Coronary artery (tissue), 2 donors: ENCODE results near the gene PRDM1.

Experiments used
- DNase-seq: peaks from one replicate; pipeline ENCODE4 v3.0.0-alpha.2; 2017; ENCODE audit warnings: low spot score
- H3K27ac ChIP-seq, 2 donors: fragments of 200-600 bp; sonication (generic); one replicate each; pipeline ENCODE4 v1.5.1; 2016 to 2019
- H3K4me3 ChIP-seq: fragments of 200-600 bp; sonication (generic); 2 replicates; pipeline ENCODE4 v1.5.1; 2016; ENCODE audit warnings: mild to moderate bottlenecking, moderate library complexity
- TF ChIP-seq, protein P1 (sequence below): fragments of 200-600 bp; sonication (generic); IDR thresholded peaks from one replicate; pipeline ENCODE4 v1.5.1; 2019; ENCODE audit warnings: antibody characterized with exemption

Gene PRDM1

DNA sequence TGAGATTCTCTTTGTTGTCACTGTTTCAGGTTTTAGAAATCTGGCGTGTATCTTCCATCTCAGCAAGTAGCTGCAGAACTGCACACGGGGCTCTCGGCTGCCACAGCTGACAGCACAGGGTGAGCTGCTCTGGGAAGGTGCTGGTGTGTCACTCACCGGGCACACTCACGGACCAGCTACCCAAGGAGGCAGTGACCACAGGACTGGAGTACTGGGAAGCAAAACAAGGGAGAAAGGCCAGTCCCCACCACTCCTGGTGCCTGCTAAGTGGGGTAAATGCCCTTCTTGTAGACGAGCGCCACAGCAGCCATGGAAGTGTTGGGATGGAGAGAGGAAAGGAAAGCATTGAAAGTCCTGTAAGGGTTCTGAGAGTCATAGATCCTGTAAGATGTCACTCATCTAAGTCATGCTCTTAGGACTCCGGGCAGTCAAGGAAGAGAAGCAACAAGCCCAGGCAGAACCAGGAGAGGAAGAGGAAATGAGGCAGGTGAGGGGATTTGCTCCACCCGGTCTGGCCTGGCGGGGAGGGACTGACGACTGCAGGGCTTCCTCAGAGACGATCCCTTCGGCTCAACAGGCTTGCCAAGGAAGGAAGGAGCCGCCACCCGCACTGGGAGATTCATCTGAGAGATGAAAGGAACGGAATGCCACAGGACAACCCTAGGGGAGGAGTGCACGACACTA is 48.1 kb downstream of the PRDM1 start:
- DNase-seq, result peak; percentile 16
- Histone ChIP-seq H3K27ac (no peak overlapping the region), H3K4me3 (no peak overlapping the region)
- TF ChIP-seq, protein P1, sequence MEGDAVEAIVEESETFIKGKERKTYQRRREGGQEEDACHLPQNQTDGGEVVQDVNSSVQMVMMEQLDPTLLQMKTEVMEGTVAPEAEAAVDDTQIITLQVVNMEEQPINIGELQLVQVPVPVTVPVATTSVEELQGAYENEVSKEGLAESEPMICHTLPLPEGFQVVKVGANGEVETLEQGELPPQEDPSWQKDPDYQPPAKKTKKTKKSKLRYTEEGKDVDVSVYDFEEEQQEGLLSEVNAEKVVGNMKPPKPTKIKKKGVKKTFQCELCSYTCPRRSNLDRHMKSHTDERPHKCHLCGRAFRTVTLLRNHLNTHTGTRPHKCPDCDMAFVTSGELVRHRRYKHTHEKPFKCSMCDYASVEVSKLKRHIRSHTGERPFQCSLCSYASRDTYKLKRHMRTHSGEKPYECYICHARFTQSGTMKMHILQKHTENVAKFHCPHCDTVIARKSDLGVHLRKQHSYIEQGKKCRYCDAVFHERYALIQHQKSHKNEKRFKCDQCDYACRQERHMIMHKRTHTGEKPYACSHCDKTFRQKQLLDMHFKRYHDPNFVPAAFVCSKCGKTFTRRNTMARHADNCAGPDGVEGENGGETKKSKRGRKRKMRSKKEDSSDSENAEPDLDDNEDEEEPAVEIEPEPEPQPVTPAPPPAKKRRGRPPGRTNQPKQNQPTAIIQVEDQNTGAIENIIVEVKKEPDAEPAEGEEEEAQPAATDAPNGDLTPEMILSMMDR, result no peak

DNA sequence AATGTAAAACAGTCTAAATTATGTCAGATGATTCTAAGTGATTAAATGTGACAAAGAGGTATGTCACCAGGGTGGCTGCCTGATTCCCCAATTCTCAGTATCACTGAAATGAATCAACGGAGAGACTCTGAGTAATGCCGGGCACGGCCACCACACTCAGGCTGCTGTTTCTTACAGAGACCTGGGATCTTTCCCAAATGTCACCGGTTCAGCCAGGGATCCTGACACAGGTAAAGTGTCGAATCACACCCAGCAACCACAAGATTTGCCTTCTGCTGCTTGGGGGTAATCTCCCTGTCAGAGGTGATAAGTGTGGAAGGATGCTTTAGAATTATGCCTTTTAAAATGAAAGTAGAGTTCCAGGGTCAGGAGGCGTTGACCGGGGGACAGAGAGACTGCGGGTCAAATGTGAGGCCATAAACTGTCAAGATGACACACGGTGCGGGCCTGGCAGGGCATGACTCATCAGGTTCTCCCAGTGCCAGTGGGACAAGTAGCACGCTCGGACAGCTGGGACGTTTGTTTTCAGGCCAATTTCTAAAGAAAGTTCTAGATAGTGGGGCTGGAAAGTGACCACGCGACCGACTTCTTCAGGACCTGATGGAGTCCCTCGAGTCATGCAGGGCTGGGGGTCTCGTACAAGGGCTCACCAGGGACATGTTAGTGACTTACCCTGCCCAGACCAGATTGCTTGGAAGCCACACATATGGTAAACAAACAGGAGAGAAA is 48.9 kb downstream of the PRDM1 start:
- no peak overlapping the region for H3K27ac ChIP-seq
- peak; percentile 29 for DNase-seq
- TF ChIP-seq, protein P1, result no peak
- H3K4me3 ChIP-seq, result no peak overlapping the region

DNA sequence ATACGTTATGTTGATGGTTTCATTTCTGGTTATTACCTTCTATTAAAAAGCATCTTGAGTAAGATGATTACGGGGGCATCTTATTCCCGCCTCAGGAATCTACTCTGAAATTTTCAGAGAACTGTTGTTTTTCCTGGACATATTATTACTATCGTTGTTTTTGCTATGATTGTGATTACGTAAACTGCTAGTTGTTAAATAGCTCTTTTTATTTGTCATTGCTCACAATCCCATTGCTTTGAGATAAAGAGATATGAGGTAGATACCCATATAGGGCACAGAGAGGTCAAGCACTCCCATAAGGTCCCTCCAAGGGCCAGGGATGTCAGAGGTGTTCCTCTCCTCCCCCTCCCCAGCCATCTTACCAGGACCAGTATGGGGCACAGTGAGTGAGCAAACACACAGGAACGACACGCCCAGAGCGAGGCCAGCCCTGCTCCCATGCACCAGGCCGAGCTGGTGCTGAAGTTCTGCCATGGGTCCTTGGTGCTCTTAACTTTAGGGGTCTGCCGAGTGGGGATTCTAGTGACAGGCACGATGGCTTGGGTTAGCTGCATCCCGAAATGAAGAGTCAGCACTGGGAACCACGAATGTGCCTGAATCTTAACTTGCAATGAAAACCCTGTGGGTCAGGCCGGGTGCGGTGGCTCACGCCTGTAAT is 49.9 kb downstream of the PRDM1 start:
- H3K27ac ChIP-seq, result no peak overlapping the region

DNA sequence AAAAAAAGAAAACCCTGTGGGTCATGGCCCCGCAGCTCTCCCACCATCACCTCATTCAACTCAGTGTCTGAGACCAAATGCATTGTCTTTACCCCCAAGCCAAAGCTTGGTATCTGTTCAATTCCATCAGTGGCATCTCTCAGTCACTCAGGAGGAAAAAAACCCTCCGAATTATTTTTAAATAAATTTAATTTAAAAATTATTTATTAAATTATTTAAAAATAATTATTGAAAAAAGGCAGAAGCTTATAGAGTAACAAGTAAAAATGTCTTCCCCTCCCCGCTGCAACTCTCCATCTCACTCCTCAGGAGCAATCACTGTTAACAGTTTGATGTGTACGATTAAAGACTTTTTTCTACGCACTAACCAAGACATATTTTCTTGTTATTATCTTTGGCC is 50.7 kb downstream of the PRDM1 start:
- Histone ChIP-seq H3K4me3 (no peak overlapping the region), H3K27ac (no peak overlapping the region)
- TF ChIP-seq, protein P1, result no peak
- no peak for DNase-seq

More for the DNA sequence above, 49.9 kb downstream of the PRDM1 start:
- TF ChIP-seq, protein P1, result no peak
- H3K4me3 ChIP-seq, result no peak overlapping the region
- DNase-seq, result peak; percentile 66

DNA sequence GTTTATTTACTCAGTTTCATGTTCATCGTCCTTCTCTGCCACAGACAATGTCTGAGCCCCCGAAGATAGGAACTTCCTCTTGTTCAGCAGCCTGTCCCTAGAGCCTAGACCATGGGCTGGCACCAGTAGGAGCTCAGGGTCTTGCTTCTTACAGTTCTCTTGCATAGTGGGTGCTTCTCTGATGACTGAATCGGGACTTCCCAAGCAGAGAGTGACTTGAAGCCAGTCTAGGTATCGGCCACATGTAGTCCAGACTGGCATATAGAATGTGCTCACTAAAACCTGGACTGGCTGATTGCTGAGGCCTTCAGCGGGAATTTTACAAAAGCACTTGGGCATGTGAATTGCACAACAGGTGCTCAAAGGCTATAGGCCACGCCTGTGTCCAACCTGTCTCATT is 52.0 kb downstream of the PRDM1 start:
- TF ChIP-seq, protein P1, result no peak
- Histone ChIP-seq H3K27ac (no peak overlapping the region), H3K4me3 (no peak overlapping the region)
- DNase-seq, result peak; percentile 43

DNA sequence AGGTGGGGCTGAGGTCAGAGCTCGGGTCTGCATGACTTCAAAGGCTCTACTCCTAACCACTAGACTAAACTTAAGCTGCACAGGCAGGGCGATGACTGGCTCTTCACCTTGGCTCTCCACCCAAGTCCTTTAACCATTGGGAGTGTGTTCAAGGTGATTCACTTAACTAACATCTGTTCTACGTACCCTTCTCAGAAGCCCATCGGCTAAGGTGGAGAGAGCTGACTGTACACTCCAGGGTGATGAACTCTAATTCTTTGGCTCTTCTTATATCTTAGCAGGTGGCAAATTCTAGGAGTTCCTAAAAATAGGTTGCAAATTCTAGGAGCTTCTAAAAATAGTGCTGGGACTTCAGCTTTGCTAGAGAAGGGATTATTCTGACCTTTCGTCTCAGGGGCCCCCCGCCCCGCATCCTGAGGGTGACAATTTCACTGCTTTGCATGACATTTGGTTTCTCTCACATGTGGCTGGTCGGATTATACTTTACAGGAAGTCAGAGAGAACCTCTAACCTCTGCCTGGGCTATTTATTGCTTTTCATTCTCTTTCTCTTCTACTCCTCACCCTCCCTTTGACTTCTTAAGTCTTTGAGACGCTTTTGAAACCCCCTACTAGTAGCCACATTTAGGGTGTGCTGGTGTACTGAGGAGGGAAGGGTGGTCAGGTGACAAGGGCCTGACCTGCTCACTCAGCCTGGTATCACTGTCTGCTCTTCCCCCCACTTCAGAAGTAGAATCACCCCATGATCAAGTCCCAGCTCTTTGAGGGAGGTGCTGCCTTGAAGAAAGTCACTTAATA is 55.5 kb downstream of the PRDM1 start:
- Histone ChIP-seq H3K27ac (no peak overlapping the region), H3K4me3 (no peak overlapping the region)
- TF ChIP-seq, protein P1, result no peak
- peak; percentile 24 for DNase-seq
